GM06990 (cell line): ENCODE measurements around the gene TUT4.

Experiments used
- DNase-seq: peaks from one replicate; pipeline ENCODE4 v3.0.0-alpha.2; 2011; ENCODE audit not compliant: insufficient read length; ENCODE audit errors: extremely low read depth
- H3K27me3 ChIP-seq: replicated peaks from 2 replicates; pipeline ENCODE4 v1.6.0; 2011; ENCODE audit warnings: low read length; ENCODE audit not compliant: control insufficient read depth, insufficient read depth
- H3K36me3 ChIP-seq: 2 replicates; pipeline ENCODE4 v1.5.1; 2011; ENCODE audit warnings: low read length; ENCODE audit not compliant: control insufficient read depth, insufficient read depth
- H3K4me3 ChIP-seq: replicated peaks from 2 replicates; pipeline ENCODE4 v1.5.1; 2011; ENCODE audit warnings: low read depth, mild to moderate bottlenecking, control low read depth, low read length
- TF ChIP-seq, protein P1 (sequence below): IDR thresholded peaks from 2 replicates; pipeline ENCODE4 v1.5.1; 2011; ENCODE audit warnings: low read length, control low read depth, mild to moderate bottlenecking, inconsistent platforms; ENCODE audit not compliant: insufficient read depth, poor library complexity, severe bottlenecking

Gene TUT4

DNA sequence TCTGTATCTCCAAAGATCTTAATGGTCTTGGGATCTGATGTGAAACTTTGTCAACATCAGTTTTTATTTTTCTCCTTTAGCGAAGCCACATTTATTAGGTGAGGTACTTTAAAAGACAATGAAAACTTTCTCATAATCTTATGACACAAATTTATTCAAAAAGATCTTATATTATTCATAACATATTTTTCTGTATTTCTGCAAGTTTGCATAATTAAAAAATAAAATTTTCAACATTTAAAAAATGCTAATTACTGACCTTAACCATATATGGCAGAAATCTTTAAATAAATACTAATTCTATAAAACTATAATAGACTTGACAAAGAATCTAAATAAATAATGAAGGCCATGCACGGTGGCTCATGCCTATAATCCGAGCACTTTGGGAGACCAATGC lies 75.9 kb downstream of the TUT4 start:
- no peak for DNase-seq
- H3K4me3 ChIP-seq, result no peak overlapping the region
- no peaks in the 10 kb centered on the region; the same call in 1 of the 2 replicates for H3K36me3 ChIP-seq
- TF ChIP-seq, protein P1, sequence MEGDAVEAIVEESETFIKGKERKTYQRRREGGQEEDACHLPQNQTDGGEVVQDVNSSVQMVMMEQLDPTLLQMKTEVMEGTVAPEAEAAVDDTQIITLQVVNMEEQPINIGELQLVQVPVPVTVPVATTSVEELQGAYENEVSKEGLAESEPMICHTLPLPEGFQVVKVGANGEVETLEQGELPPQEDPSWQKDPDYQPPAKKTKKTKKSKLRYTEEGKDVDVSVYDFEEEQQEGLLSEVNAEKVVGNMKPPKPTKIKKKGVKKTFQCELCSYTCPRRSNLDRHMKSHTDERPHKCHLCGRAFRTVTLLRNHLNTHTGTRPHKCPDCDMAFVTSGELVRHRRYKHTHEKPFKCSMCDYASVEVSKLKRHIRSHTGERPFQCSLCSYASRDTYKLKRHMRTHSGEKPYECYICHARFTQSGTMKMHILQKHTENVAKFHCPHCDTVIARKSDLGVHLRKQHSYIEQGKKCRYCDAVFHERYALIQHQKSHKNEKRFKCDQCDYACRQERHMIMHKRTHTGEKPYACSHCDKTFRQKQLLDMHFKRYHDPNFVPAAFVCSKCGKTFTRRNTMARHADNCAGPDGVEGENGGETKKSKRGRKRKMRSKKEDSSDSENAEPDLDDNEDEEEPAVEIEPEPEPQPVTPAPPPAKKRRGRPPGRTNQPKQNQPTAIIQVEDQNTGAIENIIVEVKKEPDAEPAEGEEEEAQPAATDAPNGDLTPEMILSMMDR, result no peak
- no peaks in the 10 kb centered on the region for H3K27me3 ChIP-seq

DNA sequence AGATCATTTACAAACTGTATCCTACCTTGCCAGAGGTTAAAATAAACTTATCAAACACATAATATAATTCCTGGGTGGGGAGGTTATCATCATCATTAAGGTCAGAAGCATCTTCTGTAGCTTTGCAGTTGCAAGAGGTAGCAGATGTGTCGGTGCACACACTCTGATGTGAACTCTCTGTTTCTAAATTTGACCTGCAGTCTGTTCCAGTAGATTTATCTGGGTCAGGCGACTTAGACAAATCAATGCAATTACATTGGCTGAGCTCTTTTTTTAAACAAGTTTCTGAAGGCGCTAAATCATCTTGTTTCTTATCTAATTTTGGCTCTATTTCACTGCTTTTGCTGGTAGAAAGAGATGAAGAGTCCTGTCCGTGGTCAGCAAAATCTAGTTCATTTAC lies 78.1 kb downstream of the TUT4 start:
- TF ChIP-seq, protein P1, result no peak
- Histone ChIP-seq H3K4me3 (no peak overlapping the region), H3K36me3 (no peaks in the 10 kb centered on the region; the same call in 1 of the 2 replicates), H3K27me3 (no peaks in the 10 kb centered on the region)
- DNase-seq, result no peak

DNA sequence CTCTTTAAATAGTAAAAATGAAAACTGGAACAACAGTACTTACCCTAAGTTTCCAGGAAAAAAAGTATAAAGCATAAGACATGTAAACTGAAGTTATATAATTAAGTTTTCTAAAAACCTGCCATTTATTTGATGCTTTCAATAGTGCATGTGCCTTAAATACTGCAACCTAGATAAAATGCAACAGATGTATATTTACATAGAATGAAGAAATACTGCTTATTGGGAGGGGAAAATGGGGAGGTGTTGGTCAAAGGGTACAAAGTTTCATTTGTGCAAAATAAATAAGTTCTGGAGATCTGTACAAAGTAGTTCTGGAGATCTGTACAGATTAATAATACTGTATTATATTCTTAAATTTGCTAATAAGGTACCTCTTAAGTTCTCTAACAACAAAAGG lies 79.9 kb downstream of the TUT4 start:
- Histone ChIP-seq H3K36me3 (no peaks in the 10 kb centered on the region; the same call in 1 of the 2 replicates), H3K27me3 (no peaks in the 10 kb centered on the region), H3K4me3 (no peak overlapping the region)
- TF ChIP-seq, protein P1, result no peak
- DNase-seq, result no peak

DNA sequence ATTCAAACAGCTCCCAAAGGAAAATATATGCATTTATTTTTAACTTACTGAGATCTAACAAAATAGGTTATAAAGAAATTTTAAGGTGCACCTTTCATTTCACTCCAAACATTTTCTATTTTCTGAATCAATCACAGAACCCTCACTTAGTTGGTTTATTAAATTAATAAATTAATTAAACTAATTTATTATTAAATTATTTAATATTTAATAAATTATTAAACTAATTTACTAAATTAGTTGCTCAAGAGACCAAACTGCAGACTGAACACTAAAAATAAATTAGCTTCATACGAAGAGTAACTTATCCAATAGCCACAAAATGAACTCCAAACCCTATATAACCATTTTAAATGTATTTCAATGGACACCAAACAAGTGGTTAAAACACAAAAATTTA lies 80.5 kb downstream of the TUT4 start:
- no peak overlapping the region for H3K4me3 ChIP-seq
- TF ChIP-seq, protein P1, result no peak
- H3K36me3 ChIP-seq, result no peaks in the 10 kb centered on the region; the same call in 1 of the 2 replicates
- H3K27me3 ChIP-seq, result no peaks in the 10 kb centered on the region
- no peak for DNase-seq

DNA sequence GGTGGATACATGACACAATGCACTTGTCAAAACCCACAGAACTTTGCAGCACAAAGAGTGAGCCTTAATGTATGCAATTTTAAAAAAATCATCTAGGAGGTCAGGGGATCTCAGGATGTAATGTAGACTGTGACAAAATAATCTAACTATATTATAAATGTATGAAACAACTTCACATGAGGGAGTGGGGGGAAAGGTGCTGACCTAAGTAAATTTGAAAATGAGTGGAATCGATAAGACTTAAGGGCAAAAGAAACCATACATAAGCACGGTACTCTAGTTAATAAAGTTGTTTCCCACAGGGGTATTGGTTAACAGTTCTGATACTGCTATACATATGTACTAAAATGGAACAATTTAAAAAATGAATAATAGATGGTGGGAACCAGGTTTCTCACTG lies 83.8 kb downstream of the TUT4 start:
- Histone ChIP-seq H3K36me3 (no peaks in the 10 kb centered on the region), H3K4me3 (no peak overlapping the region), H3K27me3 (no peaks in the 10 kb centered on the region)
- DNase-seq, result no peak
- TF ChIP-seq, protein P1, result no peak

DNA sequence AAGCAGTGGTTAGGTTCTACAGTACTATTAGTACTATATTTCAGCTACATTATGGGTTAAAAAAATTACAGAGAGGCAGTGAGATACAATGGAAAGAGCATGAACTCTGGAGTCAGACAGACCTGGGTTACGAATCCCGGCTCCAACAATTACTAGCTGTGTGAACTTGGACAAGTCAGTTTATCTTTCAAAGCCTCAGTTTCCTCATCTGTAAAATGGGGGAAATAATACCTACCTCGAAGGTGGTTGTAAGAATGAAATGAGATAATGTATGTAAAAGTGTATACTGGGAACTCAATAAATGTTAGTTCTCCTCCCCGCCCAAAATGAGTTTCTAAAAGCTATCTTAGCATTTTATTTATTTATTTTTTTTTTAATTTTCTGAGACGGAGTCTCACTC lies 89.0 kb downstream of the TUT4 start:
- Histone ChIP-seq H3K4me3 (no peak overlapping the region), H3K36me3 (no peaks in the 10 kb centered on the region; the same call in 1 of the 2 replicates), H3K27me3 (no peaks in the 10 kb centered on the region)
- DNase-seq, result no peak
- TF ChIP-seq, protein P1, result no peak
